Measurements from ENCODE around the gene KIF5C. TPM values are rescaled to one million over a fixed set of nuclear protein-coding genes. Genes with fewer than 3 reads are reported as not detected.

Gene KIF5C
- total RNA-seq, 1 donor from 2014 or later, result 63.3 TPM

GRCh38 chr2:148928395-148928794 is 53.4 kb downstream of the KIF5C start:
- DNase-seq (ENCODE audit: low read depth, low spot score), result no peak
- H3K4me1 Mint-ChIP-seq, result peaks cover 51% of the 10 kb centered on the region
- H3K4me3 Mint-ChIP-seq, result no peak overlapping the region
- no peak for TF ChIP-seq CTCF (conservative IDR thresholded peaks at IDR 0.05)
- H3K36me3 Mint-ChIP-seq (ENCODE audit: low read depth), result peaks cover 11% of the 10 kb centered on the region
- no peaks in the 10 kb centered on the region for H3K9me3 Mint-ChIP-seq
- H3K27me3 Mint-ChIP-seq (ENCODE audit: low read depth), result no peaks in the 10 kb centered on the region
- H3K27ac Mint-ChIP-seq (ENCODE audit: unreplicated experiment), result no peak overlapping the region

- peaks cover 45% of the 10 kb centered on the region for H3K4me1 Mint-ChIP-seq
- DNase-seq (ENCODE audit: low read depth, low spot score), result no peak
- H3K4me3 Mint-ChIP-seq, result no peak overlapping the region
- H3K27ac Mint-ChIP-seq (ENCODE audit: unreplicated experiment), result no peak overlapping the region
- H3K9me3 Mint-ChIP-seq, result no peaks in the 10 kb centered on the region
- H3K27me3 Mint-ChIP-seq (ENCODE audit: low read depth), result no peaks in the 10 kb centered on the region
- no peak for TF ChIP-seq CTCF (conservative IDR thresholded peaks at IDR 0.05)
- H3K36me3 Mint-ChIP-seq (ENCODE audit: low read depth), result peaks cover 6% of the 10 kb centered on the region
Observed at GRCh38 chr2:148930046-148930775, 55.2 kb downstream of the KIF5C start.

GRCh38 chr2:148932536-148932935 is 57.5 kb downstream of the KIF5C start:
- H3K36me3 Mint-ChIP-seq (ENCODE audit: low read depth), result peaks cover 2% of the 10 kb centered on the region
- H3K9me3 Mint-ChIP-seq, result no peaks in the 10 kb centered on the region
- H3K27me3 Mint-ChIP-seq (ENCODE audit: low read depth), result no peaks in the 10 kb centered on the region
- H3K4me1 Mint-ChIP-seq, result peaks cover 31% of the 10 kb centered on the region
- no peak for DNase-seq (ENCODE audit: low read depth, low spot score)
- no peak overlapping the region for H3K4me3 Mint-ChIP-seq
- no peak for TF ChIP-seq CTCF (conservative IDR thresholded peaks at IDR 0.05)
- no peak overlapping the region for H3K27ac Mint-ChIP-seq (ENCODE audit: unreplicated experiment)

DNA sequence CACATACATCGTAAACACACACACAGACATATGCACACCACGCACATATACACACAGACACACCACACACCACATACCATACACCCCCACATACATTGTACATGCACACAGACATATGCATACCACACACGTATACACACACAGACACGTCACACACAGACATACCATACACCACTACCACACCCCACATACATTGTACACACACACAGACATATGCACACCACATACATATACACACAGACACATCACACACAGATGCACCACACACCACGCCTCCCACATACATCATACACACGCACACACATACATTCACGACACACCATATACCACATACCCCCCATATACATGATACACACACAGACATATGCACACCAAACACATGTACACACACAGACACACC is 58.4 kb downstream of the KIF5C start:
- TF ChIP-seq CTCF (conservative IDR thresholded peaks at IDR 0.05), result no peak
- no peaks in the 10 kb centered on the region for H3K27me3 Mint-ChIP-seq (ENCODE audit: low read depth)

DNA sequence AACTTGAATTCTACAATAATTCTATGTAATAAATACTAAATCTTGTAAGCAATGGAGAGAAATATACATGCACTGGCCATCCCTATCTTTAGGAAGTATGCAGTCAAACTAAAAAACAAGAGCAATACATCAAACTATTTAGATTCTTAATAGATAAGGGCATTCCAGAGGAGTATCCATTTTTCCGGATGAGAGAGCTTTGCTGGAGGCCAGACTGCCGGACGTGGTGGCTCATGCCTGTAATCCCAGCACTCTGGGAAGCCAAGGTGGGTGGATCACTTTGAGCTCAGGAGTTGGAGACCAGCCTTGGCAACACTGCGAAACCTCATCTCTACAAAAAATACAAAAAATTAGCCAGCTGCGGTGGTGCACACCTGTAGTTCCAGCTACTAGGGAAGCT is 60.8 kb downstream of the KIF5C start:
- no peaks in the 10 kb centered on the region for H3K27me3 Mint-ChIP-seq (ENCODE audit: low read depth)
- H3K4me3 Mint-ChIP-seq, result no peak overlapping the region
- H3K27ac Mint-ChIP-seq (ENCODE audit: unreplicated experiment), result no peak overlapping the region
- H3K9me3 Mint-ChIP-seq, result no peaks in the 10 kb centered on the region
- H3K36me3 Mint-ChIP-seq (ENCODE audit: low read depth), result peaks cover 1% of the 10 kb centered on the region
- no peak for DNase-seq (ENCODE audit: low read depth, low spot score)
- H3K4me1 Mint-ChIP-seq, result peaks cover 7% of the 10 kb centered on the region
- TF ChIP-seq CTCF (conservative IDR thresholded peaks at IDR 0.05), result no peak

More for the DNA sequence above, 58.4 kb downstream of the KIF5C start:
- no peak overlapping the region for H3K4me3 Mint-ChIP-seq
- peaks cover 25% of the 10 kb centered on the region for H3K4me1 Mint-ChIP-seq
- no peak for DNase-seq (ENCODE audit: low read depth, low spot score)
- no peak overlapping the region for H3K27ac Mint-ChIP-seq (ENCODE audit: unreplicated experiment)
- H3K36me3 Mint-ChIP-seq (ENCODE audit: low read depth), result peaks cover 2% of the 10 kb centered on the region
- H3K9me3 Mint-ChIP-seq, result no peaks in the 10 kb centered on the region

Measured in neural crest cell (in vitro differentiated cells).